ENCODE data around the gene PPP1CB. TPM values are rescaled to one million over a fixed set of nuclear protein-coding genes. Genes with fewer than 3 reads are reported as not detected.

Gene PPP1CB
- total RNA-seq, 1 experiment from 2014 or later: 190 TPM

DNA sequence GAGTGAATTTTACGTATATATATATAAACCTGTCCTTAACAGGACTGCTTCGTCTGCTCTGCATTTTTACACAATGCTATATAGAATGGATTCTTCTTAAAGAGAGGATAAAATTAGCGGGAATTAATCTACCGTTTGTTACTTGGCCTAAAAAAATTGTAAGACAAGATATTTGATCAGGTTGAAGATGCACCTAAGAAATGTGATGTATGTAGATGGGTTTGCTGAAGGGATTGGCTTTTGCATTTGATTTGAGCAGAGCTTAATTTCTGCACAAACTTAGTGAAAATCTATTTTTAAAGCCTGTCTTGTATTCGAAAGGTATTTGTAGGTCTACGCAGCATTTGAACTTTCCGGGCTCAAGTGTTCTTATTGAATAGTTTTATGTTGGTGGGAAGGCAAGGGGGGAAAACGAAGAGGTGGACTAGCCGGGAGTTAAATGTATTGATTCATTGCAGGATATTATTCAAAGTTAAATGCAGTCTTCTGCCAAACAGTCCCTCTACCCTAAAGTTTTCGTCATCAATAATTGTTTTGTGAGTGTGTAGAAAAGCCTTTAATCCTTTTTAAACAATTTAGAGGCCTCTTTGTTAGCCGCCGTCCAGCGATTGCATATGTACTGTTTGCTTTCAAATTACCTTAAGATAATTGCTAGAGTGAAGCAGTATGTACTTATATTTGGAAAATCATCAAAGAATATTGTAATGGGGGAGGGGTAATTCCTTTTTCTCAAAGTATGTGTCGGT is 1.2 kb downstream of the PPP1CB start:
- POLR2A ChIA-PET: interaction anchor here (0.6 to 1.7 kb wide), 10 partner anchors 11 to 186 kb away, joined by 3 to 19 read pairs (median 6); partner anchors contain the start of gene WDR43
- H3K9me3 Mint-ChIP-seq (ENCODE audit: unreplicated experiment): no peaks in the 10 kb centered on the region
- DNase-seq: peak in 1 of 2 experiments; percentile 40
- CTCF ChIA-PET: interaction anchor here (1.0 to 2.3 kb wide), 6 partner anchors 68 to 184 kb away, joined by 3 to 40 read pairs (median 6); no protein-coding TSS in a partner anchor
- no peaks in the 10 kb centered on the region for H3K27me3 Mint-ChIP-seq (ENCODE audit: insufficient read depth, unreplicated experiment)
- H3K4me3 Mint-ChIP-seq (ENCODE audit: unreplicated experiment): peak overlapping the region; percentile 97
- intact Hi-C loops (cut with micrococcal nuclease; ENCODE audit: unreplicated experiment): loop anchor here (1.0 to 10.0 kb wide), 4 partner anchors 159 to 358 kb away; partner anchors contain the start of gene FOSL2
- Histone ChIP-seq H3K4me3 (ENCODE audit: low read depth, low read length) (peak overlapping the region; percentile 89), H3K36me3 (ENCODE audit: control insufficient read depth, insufficient read depth, low read length) (no peaks in the 10 kb centered on the region; the same call in 1 of the 2 replicates), H3K4me1 (peaks cover 19% of the 10 kb centered on the region), H3K27me3 (replicated peaks; ENCODE audit: control insufficient read depth, insufficient read depth, low read length) (no peaks in the 10 kb centered on the region), H3K9me3 (no peaks in the 10 kb centered on the region)
- peaks cover 37% of the 10 kb centered on the region for H3K36me3 Mint-ChIP-seq (ENCODE audit: insufficient read depth, unreplicated experiment)
- BruUV-seq (replicated peaks): TSS peak; percentile 36
- peak overlapping the region; percentile 99 for H3K27ac Mint-ChIP-seq (ENCODE audit: unreplicated experiment)
- H3K4me1 Mint-ChIP-seq (ENCODE audit: low read depth, unreplicated experiment): peaks cover 29% of the 10 kb centered on the region
- TF ChIP-seq, protein P1, sequence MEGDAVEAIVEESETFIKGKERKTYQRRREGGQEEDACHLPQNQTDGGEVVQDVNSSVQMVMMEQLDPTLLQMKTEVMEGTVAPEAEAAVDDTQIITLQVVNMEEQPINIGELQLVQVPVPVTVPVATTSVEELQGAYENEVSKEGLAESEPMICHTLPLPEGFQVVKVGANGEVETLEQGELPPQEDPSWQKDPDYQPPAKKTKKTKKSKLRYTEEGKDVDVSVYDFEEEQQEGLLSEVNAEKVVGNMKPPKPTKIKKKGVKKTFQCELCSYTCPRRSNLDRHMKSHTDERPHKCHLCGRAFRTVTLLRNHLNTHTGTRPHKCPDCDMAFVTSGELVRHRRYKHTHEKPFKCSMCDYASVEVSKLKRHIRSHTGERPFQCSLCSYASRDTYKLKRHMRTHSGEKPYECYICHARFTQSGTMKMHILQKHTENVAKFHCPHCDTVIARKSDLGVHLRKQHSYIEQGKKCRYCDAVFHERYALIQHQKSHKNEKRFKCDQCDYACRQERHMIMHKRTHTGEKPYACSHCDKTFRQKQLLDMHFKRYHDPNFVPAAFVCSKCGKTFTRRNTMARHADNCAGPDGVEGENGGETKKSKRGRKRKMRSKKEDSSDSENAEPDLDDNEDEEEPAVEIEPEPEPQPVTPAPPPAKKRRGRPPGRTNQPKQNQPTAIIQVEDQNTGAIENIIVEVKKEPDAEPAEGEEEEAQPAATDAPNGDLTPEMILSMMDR (IDR thresholded peaks at IDR 0.05; ENCODE audit: insufficient read depth in 1 of 2, low read depth in 1 of 2, low read length in 1 of 2, severe bottlenecking in 1 of 2, unreplicated experiment in 1 of 2): no peak

- CTCF ChIA-PET: interaction anchor here (2.5 kb wide), 1 partner anchor 159 kb away, joined by 31 read pairs; no protein-coding TSS in a partner anchor
- Mint-ChIP-seq H3K4me3 (ENCODE audit: unreplicated experiment) (peak overlapping the region; percentile 42), H3K36me3 (ENCODE audit: insufficient read depth, unreplicated experiment) (peaks cover 50% of the 10 kb centered on the region), H3K27me3 (ENCODE audit: insufficient read depth, unreplicated experiment) (no peaks in the 10 kb centered on the region), H3K9me3 (ENCODE audit: unreplicated experiment) (no peaks in the 10 kb centered on the region), H3K27ac (ENCODE audit: unreplicated experiment) (no peak overlapping the region), H3K4me1 (ENCODE audit: low read depth, unreplicated experiment) (peaks cover 23% of the 10 kb centered on the region)
- DNase-seq: no peak
- POLR2A ChIA-PET: no interaction called here
- peaks cover 16% of the 10 kb centered on the region for H3K4me1 ChIP-seq
- no peaks in the 10 kb centered on the region for H3K27me3 ChIP-seq (replicated peaks; ENCODE audit: control insufficient read depth, insufficient read depth, low read length)
- TF ChIP-seq, protein P1 (IDR thresholded peaks at IDR 0.05; ENCODE audit: insufficient read depth in 1 of 2, low read depth in 1 of 2, low read length in 1 of 2, severe bottlenecking in 1 of 2, unreplicated experiment in 1 of 2): no peak
- no peaks in the 10 kb centered on the region for H3K9me3 ChIP-seq
- intact Hi-C loops (cut with micrococcal nuclease; ENCODE audit: unreplicated experiment): loop anchor here (10.0 kb wide), 1 partner anchor 360 kb away; the partner anchor contains the start of gene FOSL2
- H3K4me3 ChIP-seq (ENCODE audit: low read depth, low read length): no peak overlapping the region
- no TSS peak for BruUV-seq (replicated peaks)
- H3K36me3 ChIP-seq (ENCODE audit: control insufficient read depth, insufficient read depth, low read length): no peaks in the 10 kb centered on the region; the same call in 1 of the 2 replicates
These were observed 2.7 kb downstream of the PPP1CB start for GRCh38 chr2:28754321-28754720.

- Mint-ChIP-seq H3K27me3 (ENCODE audit: insufficient read depth, unreplicated experiment) (no peaks in the 10 kb centered on the region), H3K4me1 (ENCODE audit: low read depth, unreplicated experiment) (peaks cover 12% of the 10 kb centered on the region), H3K36me3 (ENCODE audit: insufficient read depth, unreplicated experiment) (peaks cover 50% of the 10 kb centered on the region), H3K4me3 (ENCODE audit: unreplicated experiment) (no peak overlapping the region), H3K27ac (ENCODE audit: unreplicated experiment) (no peak overlapping the region), H3K9me3 (ENCODE audit: unreplicated experiment) (no peaks in the 10 kb centered on the region)
- Histone ChIP-seq H3K27me3 (replicated peaks; ENCODE audit: control insufficient read depth, insufficient read depth, low read length) (no peaks in the 10 kb centered on the region), H3K4me1 (peaks cover 5% of the 10 kb centered on the region; the same call in 1 of the 2 replicates), H3K9me3 (no peaks in the 10 kb centered on the region), H3K4me3 (ENCODE audit: low read depth, low read length) (no peak overlapping the region), H3K36me3 (ENCODE audit: control insufficient read depth, insufficient read depth, low read length) (no peaks in the 10 kb centered on the region; the same call in 1 of the 2 replicates)
- no peak for DNase-seq
- ChIA-PET POLR2A (no interaction called here), CTCF (interaction anchor here (0.7 to 2.5 kb wide), 2 partner anchors 161 to 190 kb away, joined by 4 to 31 read pairs; no protein-coding TSS in a partner anchor)
- TF ChIP-seq, protein P1 (IDR thresholded peaks at IDR 0.05; ENCODE audit: insufficient read depth in 1 of 2, low read depth in 1 of 2, low read length in 1 of 2, severe bottlenecking in 1 of 2, unreplicated experiment in 1 of 2): no peak
- no TSS peak for BruUV-seq (replicated peaks)
- intact Hi-C loops (cut with micrococcal nuclease; ENCODE audit: unreplicated experiment): loop anchor here (10.0 kb wide), 1 partner anchor 361 kb away; the partner anchor contains the start of gene FOSL2
These were observed 3.8 kb downstream of the PPP1CB start for GRCh38 chr2:28755421-28755820.

Data from Caco-2 (cell line).